Putamen (tissue), 1 donor: ENCODE data around the gene HUNK.
A peak's percentile ranks its signal among the peaks of the same experiment; 100 is the strongest.

Experiments used
- DNase-seq: peaks from one replicate; pipeline ENCODE4 v3.0.0-alpha.2; 2016; ENCODE audit warnings: low spot score

The HUNK gene

GRCh38 chr21:31959881-31960280 lies 87.1 kb downstream of the HUNK start:
- no peak for DNase-seq

- no peak for DNase-seq
Observed at GRCh38 chr21:31961027-31961426, 88.2 kb downstream of the HUNK start.

- DNase-seq = no peak
Observed at GRCh38 chr21:31961704-31962103, 88.9 kb downstream of the HUNK start.

GRCh38 chr21:31964692-31965091 lies 91.9 kb downstream of the HUNK start:
- DNase-seq = no peak

DNA sequence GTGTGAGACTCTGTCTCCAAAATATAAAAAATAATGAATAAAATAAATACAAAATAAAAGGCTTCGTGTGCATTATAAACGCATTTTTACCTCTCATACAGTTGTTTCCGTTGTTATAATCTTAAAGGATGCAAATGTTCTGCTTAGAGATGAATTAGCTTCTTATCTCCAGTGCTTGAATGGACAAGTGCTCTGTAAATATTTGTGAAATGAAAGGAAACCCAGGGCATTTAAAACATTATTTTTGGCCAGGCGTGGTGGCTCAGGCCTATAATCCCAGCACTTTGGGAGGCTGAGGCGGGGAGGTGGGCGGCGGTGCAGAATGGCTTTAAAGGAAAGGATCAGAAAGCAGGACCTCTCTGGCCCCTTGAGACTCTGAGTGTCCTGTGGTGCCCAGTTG lies 94.5 kb downstream of the HUNK start:
- no peak for DNase-seq

DNA sequence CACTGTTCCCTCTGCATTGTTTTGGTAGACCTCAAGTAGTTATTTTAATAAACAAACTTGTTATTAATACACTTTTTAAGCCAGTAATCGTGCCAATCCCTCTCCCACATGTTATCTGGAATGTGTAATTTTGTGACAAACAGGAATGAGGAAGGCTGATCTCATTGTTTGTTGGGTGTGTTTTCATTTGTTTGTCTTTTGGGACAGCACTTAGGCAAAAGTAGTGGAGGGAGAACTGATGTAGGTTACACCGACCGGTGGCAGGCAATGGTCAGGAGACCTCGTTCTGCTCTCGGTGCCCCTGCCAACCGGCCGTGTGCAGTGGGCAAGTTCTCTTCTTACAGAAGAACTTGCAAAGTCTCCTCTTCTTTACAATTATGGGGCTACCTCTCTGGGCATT lies 99.8 kb downstream of the HUNK start:
- no peak for DNase-seq

DNA sequence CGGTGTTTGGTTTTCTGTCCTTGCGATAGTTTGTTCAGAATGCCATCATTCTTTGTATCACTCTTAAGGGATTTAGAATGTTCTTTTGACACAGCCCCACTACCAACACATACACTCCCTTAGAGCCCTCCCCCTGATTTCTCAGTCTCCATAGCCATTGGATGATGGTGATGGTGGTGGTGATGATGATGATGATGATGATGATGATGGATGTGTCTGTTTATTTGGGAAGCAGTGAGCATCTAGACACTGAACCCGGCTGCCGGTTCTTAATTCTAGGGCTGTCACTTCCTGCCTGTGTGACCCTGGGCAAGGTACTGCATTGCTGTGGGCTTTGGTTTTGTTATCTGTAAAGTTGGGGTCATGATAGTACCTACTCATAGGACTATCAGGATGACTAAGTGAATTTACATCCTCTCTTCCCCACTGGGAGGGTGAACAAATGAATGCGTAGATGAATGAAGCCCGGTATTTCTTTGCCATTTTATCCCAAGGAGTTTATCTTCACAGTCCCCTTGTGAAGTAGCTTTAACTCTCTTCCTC lies 100.7 kb downstream of the HUNK start:
- no peak for DNase-seq

- no peak for DNase-seq
Observed at GRCh38 chr21:31974454-31974985, 101.7 kb downstream of the HUNK start.

- no peak for DNase-seq
Observed at GRCh38 chr21:31975491-31975890, 102.7 kb downstream of the HUNK start.

DNA sequence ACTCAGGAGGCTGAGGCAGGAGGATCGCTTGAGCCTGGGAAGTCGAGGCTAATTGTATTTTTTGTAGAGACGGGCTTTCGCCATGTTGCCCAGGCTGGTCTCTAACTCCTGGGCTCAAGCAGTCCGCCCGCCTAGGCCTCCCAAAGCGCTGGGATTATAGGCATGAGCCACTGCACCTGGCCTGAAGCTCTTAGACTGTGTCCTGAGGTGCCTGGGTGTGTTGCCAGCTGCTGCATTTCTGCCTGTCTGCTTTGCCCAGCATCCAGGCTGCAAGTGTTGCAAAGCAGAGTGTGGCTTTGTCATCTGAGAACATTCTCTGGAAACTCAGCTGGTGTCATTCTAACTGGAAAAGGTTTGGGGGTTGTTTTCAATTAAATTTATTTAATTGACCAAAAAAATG lies 105.0 kb downstream of the HUNK start:
- no peak for DNase-seq

GRCh38 chr21:31983120-31983519 lies 110.3 kb downstream of the HUNK start:
- DNase-seq = no peak

- no peak for DNase-seq
Observed at GRCh38 chr21:31983554-31983953, 110.7 kb downstream of the HUNK start.

- no peak for DNase-seq
Observed at GRCh38 chr21:31985398-31985797, 112.6 kb downstream of the HUNK start.

DNA sequence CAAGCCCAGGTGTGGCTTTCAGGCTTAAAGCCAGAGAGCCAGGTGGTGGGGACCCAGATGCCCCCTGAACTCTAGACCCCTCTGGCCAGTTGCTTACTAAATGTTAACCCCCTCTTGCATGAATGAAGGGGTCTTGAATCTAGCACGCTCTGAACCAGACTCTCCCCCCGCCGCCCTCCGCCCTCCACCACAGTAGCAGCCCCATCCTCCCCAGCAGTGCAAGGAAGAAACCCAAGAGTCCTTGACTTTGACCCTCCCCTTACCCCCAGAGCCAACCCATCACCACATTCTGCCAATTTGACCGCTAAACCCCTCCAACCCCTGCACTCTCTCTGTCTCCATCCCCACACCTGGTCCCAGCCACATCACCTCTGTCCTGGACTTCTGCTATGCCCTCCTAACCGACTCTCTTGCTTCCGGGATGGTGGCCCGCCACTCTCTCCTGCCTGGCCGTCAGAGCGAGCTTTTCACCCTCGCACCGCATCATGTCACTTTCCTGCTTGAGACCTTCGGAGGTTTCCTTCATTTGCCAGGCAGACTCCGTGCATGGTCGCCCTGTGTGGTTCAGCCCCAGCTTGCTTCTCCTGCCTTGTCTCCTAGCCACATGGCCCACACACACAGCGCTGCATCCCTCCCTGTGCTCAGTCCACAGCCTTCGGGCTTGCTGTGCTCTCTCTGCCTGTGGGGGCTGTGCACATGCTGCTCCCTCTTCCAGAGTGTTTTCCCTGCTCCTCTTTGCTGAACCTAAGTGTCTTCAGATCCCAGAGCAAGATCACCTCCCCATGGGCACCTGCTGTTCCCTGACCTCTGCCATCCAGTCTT lies 113.4 kb downstream of the HUNK start:
- DNase-seq = no peak

GRCh38 chr21:31987696-31988095 lies 114.9 kb downstream of the HUNK start:
- DNase-seq = no peak

DNA sequence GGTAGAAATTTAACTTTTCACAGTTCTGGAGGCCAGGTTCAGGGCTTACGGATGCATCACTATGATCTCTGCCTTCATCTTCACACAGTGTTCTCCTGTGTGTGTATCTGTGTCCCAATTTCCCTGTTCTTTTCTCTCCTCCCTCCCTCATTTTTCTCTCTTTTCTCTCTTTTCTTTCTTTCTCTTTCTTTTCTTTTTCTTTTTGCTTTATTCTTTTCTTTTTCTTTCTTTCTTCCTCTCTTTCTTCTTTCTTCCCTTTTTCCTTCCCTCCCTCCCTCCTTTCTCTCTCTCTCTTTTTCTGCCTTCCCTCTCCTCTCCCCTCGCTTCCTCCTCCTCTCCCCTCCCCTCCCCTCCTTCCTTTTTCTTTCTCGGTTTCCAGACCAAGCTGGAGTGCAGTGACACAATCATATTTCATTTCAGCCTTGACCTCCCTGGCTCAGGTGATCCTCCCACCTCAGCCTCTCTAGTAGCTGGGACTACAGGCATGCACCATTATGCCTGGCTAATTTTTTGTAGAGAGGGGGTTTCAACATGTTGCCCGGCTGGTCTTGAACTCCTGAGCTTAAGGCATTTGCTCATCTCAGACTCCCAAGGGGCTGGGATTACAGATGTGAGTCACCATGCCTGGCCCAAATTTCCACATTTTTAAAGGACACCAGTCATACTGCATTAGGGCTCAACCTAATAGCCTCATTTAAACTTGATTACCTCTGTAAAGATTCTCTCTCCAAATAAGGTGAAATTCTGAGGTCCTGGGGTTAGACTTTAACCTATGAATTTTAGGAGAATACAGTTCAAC lies 115.9 kb downstream of the HUNK start:
- no peak for DNase-seq

- DNase-seq = no peak
Observed at GRCh38 chr21:31991356-31992331, 118.8 kb downstream of the HUNK start.

- DNase-seq = peak; percentile 12
Observed at GRCh38 chr21:31992391-31992790, 119.6 kb downstream of the HUNK start.

DNA sequence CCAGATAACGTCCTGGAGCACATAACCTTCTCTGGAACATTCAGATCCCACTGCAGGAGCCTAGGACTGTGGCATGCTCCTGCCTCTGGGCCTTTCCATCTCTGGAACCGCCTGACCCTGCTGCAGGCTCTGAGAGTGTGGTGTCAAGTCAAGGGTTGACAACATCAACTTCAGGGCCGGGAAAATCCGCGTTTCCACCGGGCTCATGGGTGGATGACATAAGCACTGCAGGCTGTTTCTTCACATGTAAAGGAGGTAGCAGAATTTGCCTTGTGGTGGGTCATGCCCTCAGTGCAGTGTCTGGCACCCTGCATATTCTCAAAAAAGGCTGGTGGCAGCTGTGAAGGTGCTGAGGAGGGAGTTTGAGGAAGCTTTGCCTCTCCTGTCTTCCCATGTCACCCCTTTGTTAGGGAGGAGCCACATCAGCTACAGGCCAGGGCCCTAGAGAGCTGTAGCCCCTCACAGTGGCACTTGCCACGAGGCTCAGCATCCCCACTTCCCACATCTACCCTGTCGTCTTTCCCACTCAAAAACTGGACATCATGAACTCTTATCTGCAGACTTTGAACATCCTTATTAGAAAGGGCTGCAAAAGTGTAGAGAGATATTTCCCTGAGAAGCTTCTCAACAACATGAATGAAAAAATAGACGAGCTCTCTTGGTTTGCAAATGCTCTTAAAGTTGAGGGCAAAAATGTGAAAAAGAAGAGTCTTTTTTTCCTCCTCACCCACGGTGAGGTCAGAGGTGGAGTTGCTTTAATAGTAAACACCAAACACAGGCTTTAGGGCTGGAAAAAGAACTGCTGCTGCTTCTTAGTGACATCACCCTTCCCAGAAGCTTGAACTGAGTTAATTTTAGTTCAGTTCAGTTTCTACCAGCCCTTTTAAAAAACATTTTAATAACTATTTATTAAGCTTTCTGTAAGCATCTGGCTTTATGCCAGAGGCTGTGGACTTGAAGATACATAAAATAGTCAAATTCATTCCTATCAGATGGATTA lies 121.3 kb downstream of the HUNK start:
- no peak for DNase-seq

DNA sequence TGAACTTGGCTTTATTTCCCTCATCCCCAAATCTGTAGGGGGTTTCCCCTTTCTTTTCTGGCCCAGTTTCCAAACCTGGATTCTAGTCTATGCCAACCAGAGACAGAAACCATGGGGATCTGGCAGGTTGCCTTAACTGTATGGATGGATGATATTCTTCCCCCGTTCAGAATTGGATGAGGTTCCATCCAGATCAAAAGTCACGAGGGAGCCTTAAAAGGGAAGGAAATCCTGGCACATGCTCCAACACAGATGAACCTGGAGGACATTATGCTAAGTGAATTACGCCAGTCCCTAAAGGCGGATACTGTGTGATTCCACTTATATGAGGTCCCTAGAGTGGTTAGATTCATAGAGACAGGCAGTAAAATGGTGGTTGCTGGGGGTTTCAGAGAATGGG lies 124.4 kb downstream of the HUNK start:
- DNase-seq = no peak
